Raji (cell line): ENCODE results near the gene EXOC5.

Experiments
- POLR2A ChIP-seq: IDR thresholded peaks from 2 replicates; pipeline ENCODE4 v1.6.1; 2011; ENCODE audit warnings: low read depth, low read length, control low read depth; ENCODE audit not compliant: insufficient read depth

The EXOC5 gene, protein sequence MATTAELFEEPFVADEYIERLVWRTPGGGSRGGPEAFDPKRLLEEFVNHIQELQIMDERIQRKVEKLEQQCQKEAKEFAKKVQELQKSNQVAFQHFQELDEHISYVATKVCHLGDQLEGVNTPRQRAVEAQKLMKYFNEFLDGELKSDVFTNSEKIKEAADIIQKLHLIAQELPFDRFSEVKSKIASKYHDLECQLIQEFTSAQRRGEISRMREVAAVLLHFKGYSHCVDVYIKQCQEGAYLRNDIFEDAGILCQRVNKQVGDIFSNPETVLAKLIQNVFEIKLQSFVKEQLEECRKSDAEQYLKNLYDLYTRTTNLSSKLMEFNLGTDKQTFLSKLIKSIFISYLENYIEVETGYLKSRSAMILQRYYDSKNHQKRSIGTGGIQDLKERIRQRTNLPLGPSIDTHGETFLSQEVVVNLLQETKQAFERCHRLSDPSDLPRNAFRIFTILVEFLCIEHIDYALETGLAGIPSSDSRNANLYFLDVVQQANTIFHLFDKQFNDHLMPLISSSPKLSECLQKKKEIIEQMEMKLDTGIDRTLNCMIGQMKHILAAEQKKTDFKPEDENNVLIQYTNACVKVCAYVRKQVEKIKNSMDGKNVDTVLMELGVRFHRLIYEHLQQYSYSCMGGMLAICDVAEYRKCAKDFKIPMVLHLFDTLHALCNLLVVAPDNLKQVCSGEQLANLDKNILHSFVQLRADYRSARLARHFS

DNA sequence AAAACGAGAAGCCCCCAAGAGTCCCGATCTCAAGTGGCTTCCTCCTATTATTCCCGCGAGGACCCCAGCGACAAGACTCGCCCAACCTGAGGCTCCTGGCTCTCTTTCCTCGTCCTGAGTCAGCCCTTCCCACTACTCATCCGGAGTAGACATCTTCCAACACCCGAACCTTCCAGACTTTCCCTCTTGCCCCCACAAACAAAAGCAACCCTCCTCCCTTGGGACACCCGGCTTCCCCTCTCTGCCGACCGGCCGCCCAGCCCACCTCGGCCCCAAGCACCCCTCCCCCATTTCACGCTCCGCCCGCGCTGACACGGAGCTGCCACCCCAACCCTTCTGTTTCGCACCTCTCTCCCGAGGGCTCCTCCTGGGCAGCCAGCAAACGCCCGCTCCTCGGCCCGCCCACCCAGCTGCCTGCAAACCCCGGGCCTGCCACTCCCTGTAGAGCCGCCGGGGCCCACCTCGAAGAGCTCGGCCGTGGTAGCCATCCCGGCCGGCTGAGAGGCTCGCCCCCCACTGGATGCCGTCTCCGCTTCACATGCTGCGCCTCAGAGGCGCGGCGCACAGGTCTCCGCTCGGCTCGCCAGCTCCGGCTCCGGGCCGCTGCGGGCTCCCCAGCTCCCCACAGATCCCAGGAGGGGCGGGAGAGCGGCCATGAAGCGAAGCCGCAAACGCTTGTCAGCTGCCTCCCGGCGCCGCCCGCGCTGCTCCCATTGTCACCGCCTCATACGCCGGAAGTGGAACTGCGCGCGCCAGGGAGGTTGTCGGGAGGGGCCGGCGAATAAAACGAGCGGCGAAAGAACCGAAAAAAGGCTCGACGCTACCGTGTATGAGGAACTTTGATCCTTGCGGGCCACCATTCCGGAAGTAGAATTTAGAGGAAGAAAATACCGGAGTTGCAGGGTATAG is at the start of gene EXOC5, which contains the start of gene AP5M1:
Gene EXOC5 (minus strand): TSS at position 745 of the 909 bp plus-strand sequence. CDS start 257 bp downstream, at position 488.
Gene AP5M1 (plus strand): TSS at position 811 of the 909 bp plus-strand sequence. CDS start 344 bp downstream, outside the sequence.
- TF ChIP-seq POLR2A = peak; percentile 73

DNA sequence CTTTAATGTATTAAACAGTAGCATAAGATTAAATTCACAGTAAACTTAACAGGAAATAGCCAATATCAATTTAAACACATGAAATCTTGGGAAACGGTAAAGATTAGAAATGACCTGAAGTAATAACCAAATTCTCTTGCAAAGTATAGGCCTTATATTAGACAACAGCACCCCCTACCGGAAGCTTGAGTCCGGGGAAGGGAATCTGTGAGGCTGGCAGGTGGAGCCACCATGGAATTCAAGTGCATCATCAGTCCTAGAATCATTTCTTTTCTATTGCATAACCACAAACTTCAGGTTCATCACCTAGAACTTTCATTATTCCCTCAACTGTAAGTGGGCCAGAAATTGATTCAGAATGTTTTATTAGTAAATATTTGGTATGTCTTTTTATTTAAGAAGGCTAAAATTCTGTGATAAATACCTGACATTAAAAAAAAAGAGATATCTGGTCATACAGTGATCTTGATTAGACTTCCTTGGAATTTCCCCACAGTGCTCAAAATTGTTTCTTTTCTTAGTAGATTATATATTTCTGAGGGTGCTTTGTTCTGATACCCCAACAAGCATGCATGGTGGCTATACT is 48.6 kb upstream of the EXOC5 start:
- TF ChIP-seq POLR2A = no peak

DNA sequence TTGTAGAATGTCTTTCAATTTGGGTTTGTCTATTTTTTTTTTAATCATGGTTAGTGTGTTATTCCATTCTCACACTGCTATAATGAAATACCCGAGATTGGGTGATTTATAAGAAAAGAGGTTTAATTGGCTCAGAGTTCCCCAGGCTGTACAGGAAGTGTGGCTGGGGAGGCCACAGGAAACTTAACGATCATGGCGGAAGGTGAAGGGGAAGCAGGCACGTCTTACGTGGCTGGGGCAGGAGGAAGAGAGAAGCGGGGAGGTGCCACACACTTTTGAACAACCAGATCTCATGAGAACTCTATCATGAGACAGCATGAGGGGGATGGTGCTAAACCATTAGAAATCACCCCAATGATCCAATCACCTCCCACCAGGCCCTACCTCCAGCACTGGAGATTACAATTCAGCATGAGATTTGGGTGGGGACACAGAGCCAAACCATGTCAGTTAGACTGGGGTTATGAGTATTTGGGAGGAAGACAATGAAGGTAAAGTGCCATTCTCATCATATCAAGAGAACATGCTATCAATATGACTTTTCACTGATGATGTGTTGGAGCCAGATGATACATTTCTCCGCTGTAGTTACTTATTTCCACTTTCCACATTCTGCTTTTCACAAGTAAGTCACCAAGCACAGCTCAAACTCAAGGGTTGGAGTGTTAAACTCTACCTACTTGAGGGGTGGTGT is 45.8 kb upstream of the EXOC5 start:
- TF ChIP-seq POLR2A = no peak

DNA sequence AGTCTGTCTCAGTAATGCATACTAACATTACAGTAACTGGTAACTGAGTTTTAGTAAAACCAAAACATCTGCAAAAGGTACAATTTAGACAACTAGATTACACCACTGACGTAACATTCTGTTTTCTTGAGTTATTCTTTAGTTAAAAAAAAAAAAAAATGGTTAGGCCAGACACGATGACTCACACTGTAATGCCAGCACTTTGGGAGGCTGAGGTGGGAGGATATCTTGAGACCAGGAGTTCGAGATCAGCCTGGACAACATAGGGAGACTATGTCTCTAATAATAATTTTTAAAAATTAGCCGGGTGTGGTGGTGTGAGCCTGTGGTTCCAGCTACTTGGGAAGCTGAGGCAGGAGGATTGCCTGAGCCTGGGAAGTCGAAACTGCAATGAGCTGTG is 34.2 kb upstream of the EXOC5 start:
- TF ChIP-seq POLR2A = no peak

DNA sequence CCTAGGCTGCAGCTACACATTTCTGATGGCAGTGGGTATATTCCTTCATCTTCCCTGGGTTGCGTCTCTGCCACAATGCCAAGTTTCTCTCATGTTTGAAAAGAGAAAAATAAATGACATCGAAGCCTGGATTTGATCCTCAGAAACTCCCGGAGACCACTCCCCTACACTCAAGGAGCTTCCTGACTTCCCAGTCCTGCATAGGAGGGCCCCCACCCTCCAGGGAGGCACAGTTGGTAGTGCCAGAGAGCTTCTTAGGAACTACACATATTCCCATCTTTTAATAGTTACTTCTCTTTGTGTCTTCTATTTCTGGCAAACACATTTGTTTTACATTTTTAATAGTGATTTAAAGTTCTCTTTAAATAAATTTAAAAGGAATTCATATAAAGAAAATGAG is 30.8 kb upstream of the EXOC5 start:
- no peak for TF ChIP-seq POLR2A

DNA sequence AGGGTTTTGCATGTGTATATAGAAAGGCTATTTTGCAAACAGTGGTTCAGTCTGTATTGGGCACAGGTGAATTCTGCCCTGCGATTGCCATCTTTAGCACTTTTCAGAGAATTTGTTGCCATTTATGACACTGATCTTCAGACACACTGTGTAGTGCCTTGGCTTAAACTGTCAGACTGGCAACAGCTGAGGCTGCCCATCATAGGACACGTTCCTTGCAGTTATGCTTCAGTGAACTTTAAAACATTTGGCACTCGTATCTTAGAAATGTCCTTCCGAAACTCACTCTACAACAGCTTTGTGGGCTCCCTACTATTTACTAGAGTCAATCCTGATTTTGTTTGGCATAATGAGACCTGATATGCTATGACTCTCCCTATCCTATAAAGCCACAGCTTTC is 29.1 kb upstream of the EXOC5 start:
- TF ChIP-seq POLR2A = no peak

DNA sequence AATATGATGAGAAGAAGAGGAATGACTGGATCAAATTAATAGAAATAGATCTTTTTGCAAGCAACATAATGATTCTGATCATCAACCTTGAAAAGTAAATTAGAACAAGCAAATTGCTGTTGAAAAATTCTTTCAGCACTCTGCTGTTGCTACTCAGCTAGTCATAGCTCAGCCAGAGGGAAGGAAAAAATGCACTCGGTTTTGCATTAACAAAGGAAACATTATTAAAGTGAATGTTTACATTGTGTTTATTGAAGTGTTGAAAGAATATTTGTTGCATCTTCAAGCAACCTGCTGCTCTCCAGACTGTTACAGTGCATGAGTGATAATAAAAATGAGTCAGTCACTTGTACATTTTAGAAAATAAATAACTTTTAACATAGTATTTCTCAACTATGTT is 26.5 kb upstream of the EXOC5 start:
- TF ChIP-seq POLR2A = no peak

DNA sequence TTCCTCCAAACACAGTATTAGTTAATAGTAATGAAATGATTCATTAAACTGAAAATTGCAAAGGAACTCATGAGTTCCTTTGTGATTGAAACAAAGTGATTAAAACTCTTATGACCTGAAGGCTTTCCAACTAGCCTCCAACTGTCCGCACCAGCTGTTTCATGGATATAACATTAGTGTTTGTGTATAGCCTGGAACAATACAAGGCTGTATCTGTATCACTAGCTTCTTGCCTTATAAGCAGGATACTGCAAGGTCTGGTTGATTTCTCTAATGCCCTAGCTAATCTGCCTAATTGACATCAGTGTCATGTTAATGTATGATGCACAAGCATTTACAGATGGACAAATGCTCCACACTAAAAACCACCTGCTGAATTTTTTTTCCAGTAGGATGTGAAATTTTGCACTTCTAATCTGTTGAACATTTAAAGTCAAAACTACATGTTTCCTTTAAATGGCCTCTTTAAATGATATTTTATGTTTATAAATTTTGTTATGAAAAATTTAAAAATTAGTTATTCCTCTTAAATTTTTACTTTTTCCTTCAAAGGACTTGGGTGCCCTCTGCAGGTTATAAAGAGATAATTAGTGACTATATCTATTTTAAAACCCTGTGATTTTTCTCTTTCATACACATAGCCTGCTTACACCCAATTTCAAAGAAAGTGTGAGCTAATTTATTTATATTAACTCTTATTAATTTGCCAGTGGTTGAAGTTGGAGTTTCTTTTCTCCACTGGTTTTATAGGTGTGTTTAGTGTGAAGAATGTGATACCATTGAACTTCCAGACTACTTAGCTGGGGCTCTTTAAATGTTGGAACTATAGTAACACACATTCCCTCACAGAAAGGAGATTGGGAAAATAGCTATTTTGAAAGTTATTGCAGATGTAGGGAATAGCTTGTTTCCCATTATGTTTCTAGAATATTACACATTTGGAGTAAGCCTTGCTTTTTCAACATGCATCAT is 25.4 kb upstream of the EXOC5 start:
- TF ChIP-seq POLR2A = no peak

DNA sequence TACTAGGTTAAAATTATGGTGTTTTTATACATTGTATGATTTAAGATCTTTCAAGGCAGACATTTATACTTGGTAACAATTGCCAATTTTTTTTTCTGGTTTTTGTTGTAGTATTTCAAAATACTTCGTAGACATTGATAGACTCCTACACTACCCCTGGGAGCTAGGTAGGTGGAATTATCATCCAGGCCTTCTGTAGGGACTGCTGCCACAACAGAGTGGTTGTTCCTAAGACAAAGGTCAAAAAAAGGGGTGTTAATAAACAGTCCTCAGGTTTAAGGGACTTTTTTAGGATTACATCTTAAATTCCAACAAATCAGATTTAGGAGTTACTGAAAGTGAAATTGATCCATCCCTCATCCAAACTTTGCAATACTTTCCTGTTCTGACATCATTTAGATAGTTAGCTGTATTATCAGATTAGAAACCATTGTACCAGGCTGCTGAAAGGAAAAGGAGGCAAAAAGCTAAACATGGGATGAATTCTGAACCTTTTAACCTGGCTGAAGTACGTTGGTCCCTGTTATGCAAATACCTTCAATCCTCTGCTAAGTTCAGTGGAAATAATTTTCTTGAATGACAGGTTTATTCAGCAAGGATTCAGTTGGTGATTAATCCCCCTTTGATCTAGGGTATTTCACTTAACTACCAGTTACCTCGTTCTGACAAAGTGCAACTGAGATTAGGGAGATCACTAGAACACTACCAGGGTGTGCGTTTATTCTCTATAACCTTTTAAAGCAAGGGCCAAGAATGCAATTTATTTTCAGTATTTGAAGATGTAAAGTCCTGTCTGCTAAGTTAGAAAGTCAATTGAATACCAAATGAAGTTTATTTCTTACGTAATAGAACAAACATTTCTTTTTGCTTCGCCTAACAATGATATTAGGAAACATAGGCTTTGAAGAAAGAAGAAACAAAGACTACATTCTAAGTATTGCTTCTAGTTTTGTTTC is 23.3 kb upstream of the EXOC5 start:
- TF ChIP-seq POLR2A = no peak

DNA sequence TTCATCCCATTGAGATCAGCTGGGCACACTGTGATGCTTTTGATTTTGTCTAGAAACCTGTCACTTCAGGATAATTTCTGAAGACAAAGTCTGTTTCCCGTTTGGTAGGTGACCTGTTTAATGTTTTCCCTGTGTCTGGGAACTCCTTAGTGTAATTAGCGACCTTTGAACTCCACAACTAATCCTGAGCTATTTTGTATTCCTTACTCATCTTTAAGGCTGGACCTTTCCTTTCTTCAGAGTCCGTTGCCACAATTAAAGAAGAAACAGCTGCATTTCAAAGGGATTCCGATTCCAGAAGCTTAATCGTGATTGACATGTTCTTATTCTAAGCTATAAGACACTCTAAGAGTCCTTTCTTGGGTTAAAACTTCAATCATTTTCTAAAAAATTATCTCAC is 22.0 kb upstream of the EXOC5 start:
- no peak for TF ChIP-seq POLR2A

DNA sequence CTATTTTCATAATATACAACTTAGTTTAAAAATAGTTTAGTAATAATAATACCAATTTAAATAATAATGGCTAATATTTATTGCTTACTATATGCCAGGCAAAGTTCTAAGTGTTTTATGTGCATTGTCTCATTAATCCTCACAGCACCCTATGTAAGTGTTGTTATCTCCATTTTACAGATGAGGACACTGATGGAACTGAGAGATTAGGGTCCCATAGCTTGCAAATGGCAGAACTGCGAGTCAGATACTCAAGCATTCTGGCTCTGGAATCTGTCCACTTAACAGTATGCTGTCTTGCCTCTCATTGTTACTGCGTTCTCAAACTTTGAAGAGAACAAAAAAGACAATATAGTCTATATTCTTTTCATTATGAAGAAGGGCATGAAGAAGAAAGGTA is 19.0 kb upstream of the EXOC5 start:
- no peak for TF ChIP-seq POLR2A

DNA sequence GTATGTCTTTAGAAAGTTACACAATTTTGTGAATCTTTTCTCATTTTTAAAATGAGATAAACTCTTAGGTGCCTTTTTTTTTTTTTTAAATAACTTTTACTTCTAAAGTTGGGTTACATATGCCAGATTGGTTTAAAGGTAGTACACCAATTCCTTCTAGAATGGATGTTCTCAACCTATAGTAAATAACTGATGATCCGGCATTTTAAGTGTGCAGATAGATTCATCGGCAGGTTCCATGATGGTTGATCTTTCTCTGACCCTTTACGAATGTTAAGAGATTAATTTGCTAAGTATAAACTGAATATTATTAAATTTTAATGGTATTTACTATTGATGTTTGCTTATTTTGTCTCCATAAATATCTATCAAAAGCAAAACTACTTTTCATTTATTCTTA is 8.4 kb upstream of the EXOC5 start:
- TF ChIP-seq POLR2A = no peak
